Transverse colon (tissue), 4 donors: ENCODE results near the gene PDF. TPM values are rescaled to one million over a fixed set of nuclear protein-coding genes. Genes with fewer than 3 reads are reported as not detected.

ENCODE experiments used
- DNase-seq: peaks from one replicate; pipeline ENCODE4 v3.0.0-alpha.2; 2019
- H3K27ac ChIP-seq, 4 donors: fragments of 200-600 bp; sonication (generic); 2 replicates each; pipeline ENCODE4 v1.5.1; 2016 to 2018; ENCODE audit warnings: inconsistent platforms in 4 of 4
- H3K27me3 ChIP-seq: fragments of 200-600 bp; sonication (generic); 2 replicates; pipeline ENCODE4 v1.5.1; 2017; ENCODE audit warnings: inconsistent platforms
- H3K36me3 ChIP-seq, 4 donors: fragments of 200-600 bp; sonication (generic); 2 replicates each; pipeline ENCODE4 v1.5.1; 2017 to 2019; ENCODE audit warnings: inconsistent platforms in 4 of 4
- H3K4me1 ChIP-seq, 4 donors: fragments of 200-600 bp; sonication (generic); 2 replicates each; pipeline ENCODE4 v1.5.1; 2017 to 2020; ENCODE audit warnings: inconsistent platforms in 4 of 4
- H3K4me3 ChIP-seq, 4 donors: fragments of 200-600 bp; sonication (generic); 1 replicate in 1 of 4; 2 replicates in 3 of 4; pipeline versions ENCODE4 v1.5.1 to v1.6.1; 2017 to 2019; ENCODE audit warnings: inconsistent platforms in 4 of 4
- H3K9me3 ChIP-seq, 2 donors: fragments of 200-600 bp; sonication (generic); 2 replicates each; pipeline ENCODE4 v1.5.1; 2017 to 2019; ENCODE audit warnings: inconsistent platforms in 2 of 2
- CTCF ChIP-seq, 5 experiments: fragments of 200-600 bp in 3 of 5; fragments of 450-650 bp in 2 of 5; sonication (generic) in 3 of 5; IDR thresholded peaks; 1 replicate in 2 of 5; 2 replicates in 3 of 5; pipeline ENCODE4 v1.5.1; 2016 to 2017; ENCODE audit warnings: antibody characterized with exemption in 5 of 5, inconsistent platforms in 3 of 5, mild to moderate bottlenecking in 2 of 5, moderate library complexity in 1 of 5
- EP300 ChIP-seq: sonication (generic); formaldehyde crosslinking; IDR thresholded peaks from one replicate; pipeline ENCODE4 v1.6.1; 2017; ENCODE audit warnings: antibody characterized with exemption, low read depth
- POLR2A ChIP-seq: fragments of 450-650 bp; IDR thresholded peaks from one replicate; pipeline ENCODE4 v1.6.1; 2016; ENCODE audit warnings: antibody characterized with exemption, mild to moderate bottlenecking, moderate library complexity
- POLR2AphosphoS5 ChIP-seq, 3 donors: sonication (generic); formaldehyde crosslinking; IDR thresholded peaks; one replicate each; pipeline ENCODE4 v1.6.1; 2016; ENCODE audit warnings: antibody characterized with exemption in 3 of 3
- WGBS, 2 donors: methylation state at CpG; one replicate each; pipeline ENCODE4 v1.1.5; 2018; ENCODE audit warnings: low coverage in 1 of 2; 5-methylcytosine and 5-hydroxymethylcytosine counted together
- in situ Hi-C, 4 donors: fragments of 200-750 bp; cut with MboI; loops; one replicate each; pipeline versions ENCODE4 v1.15.0 to v1.15.1; 2017; ENCODE audit warnings: low sequenced_read_pairs in 3 of 4, low pct_ligation_motif_present in 1 of 4, low pct_unique_long_range_greater_than_20kb in 1 of 4
- intact Hi-C: fragments of 100-400 bp; cut with DNase I; formaldehyde crosslinking; loops from one replicate; pipeline ENCODE4 v1.15.1; 2023; ENCODE audit warnings: low total_unique reads
- total RNA-seq, 4 donors: library from RNA; depleted of rRNA; stranded (reverse); fragments of >200 nt; gene quantifications; one replicate each; pipeline ENCODE4 v1.1.0, GENCODE V29; 2016

The PDF gene
- total RNA-seq, 4 donors from 2014 or later = 2.2 to 19.5 (median 8.8) TPM

- Histone ChIP-seq H3K4me1 (peaks cover 3 to 38% (median 29%) of the 10 kb centered on the region in 4 donors), H3K27me3 (no peaks in the 10 kb centered on the region), H3K27ac (no peak overlapping the region), H3K4me3 (no peak overlapping the region), H3K9me3 (no peaks in the 10 kb centered on the region), H3K36me3 (peaks cover 0 to 49% (median 27%) of the 10 kb centered on the region in 4 donors)
- DNase-seq = no peak
- 89% methylated on average over 14 of the region's 14 CpGs; no CpG with 5 or more reads in 1 of the 2 donors for WGBS, 2 donors
- in situ Hi-C loops (no loop called here), intact Hi-C loops (no loop called here)
- TF ChIP-seq POLR2A (no peak), CTCF (IDR thresholded peaks at IDR 0.05) (no peak), EP300 (no peak), POLR2AphosphoS5 (IDR thresholded peaks at IDR 0.05) (no peak)
These were observed 7.0 kb downstream of the PDF start for GRCh38 chr16:69323415-69323814.

- Histone ChIP-seq H3K4me3 (no peak overlapping the region), H3K4me1 (peaks cover 0 to 27% (median 18%) of the 10 kb centered on the region in 4 donors), H3K36me3 (peaks cover 0 to 54% (median 30%) of the 10 kb centered on the region in 4 donors), H3K27me3 (no peaks in the 10 kb centered on the region), H3K27ac (no peak overlapping the region), H3K9me3 (no peaks in the 10 kb centered on the region)
- DNase-seq = no peak
- WGBS, 2 donors = 92% methylated on average over 6 of the region's 7 CpGs; no CpG with 5 or more reads in 1 of the 2 donors
- intact Hi-C loops = no loop called here
- in situ Hi-C loops = no loop called here
- TF ChIP-seq POLR2AphosphoS5 (IDR thresholded peaks at IDR 0.05) (no peak), CTCF (IDR thresholded peaks at IDR 0.05) (no peak), POLR2A (no peak), EP300 (no peak)
These were observed 8.0 kb downstream of the PDF start for GRCh38 chr16:69322343-69322742.

GRCh38 chr16:69321080-69321479 lies 9.3 kb downstream of the PDF start:
- no peak for DNase-seq
- TF ChIP-seq POLR2A (no peak), EP300 (no peak), CTCF (IDR thresholded peaks at IDR 0.05) (no peak), POLR2AphosphoS5 (IDR thresholded peaks at IDR 0.05) (no peak)
- 93% methylated on average over 22 of the region's 22 CpGs; no CpG with 5 or more reads in 1 of the 2 donors for WGBS, 2 donors
- Histone ChIP-seq H3K9me3 (no peaks in the 10 kb centered on the region), H3K36me3 (peaks cover 0 to 62% (median 34%) of the 10 kb centered on the region in 4 donors), H3K27ac (no peak overlapping the region), H3K4me1 (peaks cover 0 to 15% (median 6%) of the 10 kb centered on the region in 4 donors), H3K4me3 (no peak overlapping the region), H3K27me3 (no peaks in the 10 kb centered on the region)
- in situ Hi-C loops (no loop called here), intact Hi-C loops (no loop called here)

- TF ChIP-seq POLR2AphosphoS5 (IDR thresholded peaks at IDR 0.05) = no peak
- no peak for TF ChIP-seq POLR2A
- no peak for TF ChIP-seq EP300
- TF ChIP-seq CTCF (IDR thresholded peaks at IDR 0.05) = no peak
These were observed 9.7 kb downstream of the PDF start for GRCh38 chr16:69320740-69321073.

More at GRCh38 chr16:69320740-69321073, 9.7 kb downstream of the PDF start:
- no peak for DNase-seq
- Histone ChIP-seq H3K4me1 (peaks cover 0 to 11% (median 3%) of the 10 kb centered on the region in 4 donors), H3K27me3 (no peaks in the 10 kb centered on the region), H3K27ac (no peak overlapping the region), H3K4me3 (no peak overlapping the region), H3K9me3 (no peaks in the 10 kb centered on the region), H3K36me3 (peaks cover 0 to 64% (median 36%) of the 10 kb centered on the region in 4 donors)
- in situ Hi-C loops (no loop called here), intact Hi-C loops (no loop called here)
- 88% methylated on average over 13 of the region's 13 CpGs; no CpG with 5 or more reads in 1 of the 2 donors for WGBS, 2 donors
